ENCODE results near the gene FBF1. TPM values are rescaled to one million over a fixed set of nuclear protein-coding genes. Genes with fewer than 3 reads are reported as not detected.

Gene FBF1
- total RNA-seq, 1 experiment from 2014 or later: 34.4 TPM

DNA sequence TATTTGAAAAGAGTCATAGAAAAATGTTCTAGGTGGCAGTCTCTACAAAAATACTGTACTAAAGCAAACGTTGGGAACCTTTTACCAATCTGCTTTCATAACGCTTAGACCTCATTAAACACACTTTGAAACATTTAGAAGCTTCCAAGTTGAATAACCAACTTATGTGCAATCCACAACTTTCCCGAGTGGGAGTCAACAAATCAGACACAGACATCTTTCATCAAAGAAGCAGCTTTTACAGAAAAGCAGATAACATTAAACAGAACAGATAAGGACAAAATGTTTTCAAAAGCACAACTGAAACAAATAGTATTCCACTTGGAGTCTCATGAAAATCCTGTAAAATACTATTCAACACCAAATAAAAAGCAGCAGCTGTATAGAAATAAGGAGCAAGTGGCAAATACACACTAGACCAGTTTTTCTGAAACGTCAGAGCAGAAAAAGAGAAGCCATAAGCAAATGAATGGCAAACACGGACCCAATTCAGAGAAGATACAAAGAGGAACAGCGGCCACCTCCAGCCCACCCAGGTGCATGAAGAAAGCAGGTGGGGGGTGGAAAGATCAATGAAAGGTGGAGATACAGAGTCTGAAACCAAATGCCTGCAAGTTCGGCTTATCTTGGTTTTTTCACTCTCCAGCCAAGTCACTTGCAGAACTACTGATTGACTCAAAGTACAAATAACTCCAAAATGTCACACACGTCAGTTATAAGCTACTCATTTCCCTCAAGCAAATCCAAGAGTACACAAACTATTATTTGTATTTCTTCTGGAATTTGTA, 18.4 kb upstream of the FBF1 start:
- intact Hi-C loops (cut with micrococcal nuclease; ENCODE audit: unreplicated experiment): no loop called here
- ChIA-PET CTCF (interaction anchor here (0.5 kb wide), 1 partner anchor 174 kb away, joined by 6 read pairs; no protein-coding TSS in a partner anchor), POLR2A (ENCODE audit: low non-redundant PET) (no interaction called here)
- Histone ChIP-seq H3K4me1 (ENCODE audit: insufficient read depth, low read length, poor library complexity, severe bottlenecking) (no peaks in the 10 kb centered on the region), H3K36me3 (ENCODE audit: insufficient read depth, low read length, poor library complexity, severe bottlenecking) (peaks cover 7% of the 10 kb centered on the region), H3K27ac (ENCODE audit: low read depth, low read length, poor library complexity, severe bottlenecking) (no peak overlapping the region), H3K27me3 (replicated peaks; ENCODE audit: insufficient read depth, low read depth, low read length, poor library complexity) (no peaks in the 10 kb centered on the region), H3K9me3 (ENCODE audit: low read depth, low read length, poor library complexity, severe bottlenecking) (no peaks in the 10 kb centered on the region), H3K4me3 (ENCODE audit: low read depth, low read length, poor library complexity, severe bottlenecking) (no peak overlapping the region)
- DNase-seq (ENCODE audit: low spot score): no peak
- TF ChIP-seq EZH2 (IDR thresholded peaks at IDR 0.05; ENCODE audit: borderline replicate concordance, low read depth, low read length, poor library complexity, severe bottlenecking): no peak
- TF ChIP-seq, protein P1, sequence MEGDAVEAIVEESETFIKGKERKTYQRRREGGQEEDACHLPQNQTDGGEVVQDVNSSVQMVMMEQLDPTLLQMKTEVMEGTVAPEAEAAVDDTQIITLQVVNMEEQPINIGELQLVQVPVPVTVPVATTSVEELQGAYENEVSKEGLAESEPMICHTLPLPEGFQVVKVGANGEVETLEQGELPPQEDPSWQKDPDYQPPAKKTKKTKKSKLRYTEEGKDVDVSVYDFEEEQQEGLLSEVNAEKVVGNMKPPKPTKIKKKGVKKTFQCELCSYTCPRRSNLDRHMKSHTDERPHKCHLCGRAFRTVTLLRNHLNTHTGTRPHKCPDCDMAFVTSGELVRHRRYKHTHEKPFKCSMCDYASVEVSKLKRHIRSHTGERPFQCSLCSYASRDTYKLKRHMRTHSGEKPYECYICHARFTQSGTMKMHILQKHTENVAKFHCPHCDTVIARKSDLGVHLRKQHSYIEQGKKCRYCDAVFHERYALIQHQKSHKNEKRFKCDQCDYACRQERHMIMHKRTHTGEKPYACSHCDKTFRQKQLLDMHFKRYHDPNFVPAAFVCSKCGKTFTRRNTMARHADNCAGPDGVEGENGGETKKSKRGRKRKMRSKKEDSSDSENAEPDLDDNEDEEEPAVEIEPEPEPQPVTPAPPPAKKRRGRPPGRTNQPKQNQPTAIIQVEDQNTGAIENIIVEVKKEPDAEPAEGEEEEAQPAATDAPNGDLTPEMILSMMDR (conservative IDR thresholded peaks at IDR 0.05; ENCODE audit: low read depth, low read length): no peak
- BruUV-seq (replicated peaks): no TSS peak

DNA sequence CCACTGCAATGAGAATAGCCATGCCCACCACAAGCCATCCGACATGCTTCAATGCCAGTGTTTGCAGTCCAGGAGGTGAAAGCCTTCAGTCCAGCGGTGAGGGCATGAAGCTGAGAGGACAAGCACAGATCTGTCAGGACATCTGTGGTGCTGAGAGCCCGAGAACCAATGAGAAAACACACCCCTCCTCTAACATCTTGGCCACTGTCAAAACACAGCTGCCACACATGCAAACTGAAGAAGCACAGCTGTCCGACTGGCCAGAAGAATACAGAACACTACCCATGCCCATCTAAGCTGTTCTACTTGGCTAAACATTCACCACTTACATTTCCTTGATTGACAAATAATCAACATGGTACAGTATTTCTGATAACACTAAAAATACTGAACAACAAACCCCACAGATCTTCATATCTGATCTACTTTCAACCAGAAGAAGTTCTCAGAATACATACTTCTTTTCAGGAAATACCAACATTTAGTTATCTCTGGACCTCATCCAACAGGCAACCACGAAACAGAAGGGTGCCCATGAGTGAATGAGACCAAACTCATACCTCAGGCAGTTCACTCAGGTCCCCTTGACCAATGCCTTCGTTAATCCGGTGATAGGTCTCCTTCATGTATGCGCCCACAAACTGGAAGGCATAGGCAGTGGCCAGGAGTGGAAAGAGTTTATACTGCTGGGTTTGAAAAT, 10.2 kb upstream of the FBF1 start:
- H3K9me3 ChIP-seq (ENCODE audit: low read depth, low read length, poor library complexity, severe bottlenecking): no peaks in the 10 kb centered on the region
- ChIA-PET POLR2A (ENCODE audit: low non-redundant PET) (no interaction called here), CTCF (interaction anchor here (1.0 kb wide), 1 partner anchor 10 kb away, joined by 3 read pairs; the partner anchor contains the start of gene FBF1)
- H3K4me3 ChIP-seq (ENCODE audit: low read depth, low read length, poor library complexity, severe bottlenecking): no peak overlapping the region
- TF ChIP-seq EZH2 (IDR thresholded peaks at IDR 0.05; ENCODE audit: borderline replicate concordance, low read depth, low read length, poor library complexity, severe bottlenecking): no peak
- TF ChIP-seq, protein P1 (conservative IDR thresholded peaks at IDR 0.05; ENCODE audit: low read depth, low read length): no peak
- intact Hi-C loops (cut with micrococcal nuclease; ENCODE audit: unreplicated experiment): no loop called here
- H3K27me3 ChIP-seq (replicated peaks; ENCODE audit: insufficient read depth, low read depth, low read length, poor library complexity): no peaks in the 10 kb centered on the region
- no peak overlapping the region for H3K27ac ChIP-seq (ENCODE audit: low read depth, low read length, poor library complexity, severe bottlenecking)
- DNase-seq (ENCODE audit: low spot score): no peak
- BruUV-seq (replicated peaks): no TSS peak
- H3K4me1 ChIP-seq (ENCODE audit: insufficient read depth, low read length, poor library complexity, severe bottlenecking): no peaks in the 10 kb centered on the region
- peaks cover 58% of the 10 kb centered on the region for H3K36me3 ChIP-seq (ENCODE audit: insufficient read depth, low read length, poor library complexity, severe bottlenecking)

DNA sequence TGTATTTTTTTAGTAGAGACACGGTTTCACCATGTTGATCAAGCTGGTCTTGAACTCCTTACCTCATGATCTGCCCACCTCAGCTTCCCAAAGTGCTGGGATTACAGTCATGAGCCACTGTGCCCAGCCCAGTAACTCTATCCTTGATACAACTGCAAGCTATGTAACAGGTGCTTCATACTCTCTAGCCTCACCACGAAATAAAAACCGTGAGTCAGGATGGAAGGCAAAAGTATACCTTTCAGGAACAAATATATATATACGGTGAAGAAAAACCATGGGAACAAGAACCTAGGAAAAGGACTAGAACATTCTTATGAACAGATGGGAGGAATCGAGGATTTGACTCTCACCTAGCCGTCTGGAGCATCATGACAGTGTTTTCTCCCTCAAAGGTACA, 9.6 kb upstream of the FBF1 start:
- Histone ChIP-seq H3K27ac (ENCODE audit: low read depth, low read length, poor library complexity, severe bottlenecking) (no peak overlapping the region), H3K27me3 (replicated peaks; ENCODE audit: insufficient read depth, low read depth, low read length, poor library complexity) (no peaks in the 10 kb centered on the region), H3K4me3 (ENCODE audit: low read depth, low read length, poor library complexity, severe bottlenecking) (no peak overlapping the region), H3K4me1 (ENCODE audit: insufficient read depth, low read length, poor library complexity, severe bottlenecking) (peaks cover 3% of the 10 kb centered on the region), H3K36me3 (ENCODE audit: insufficient read depth, low read length, poor library complexity, severe bottlenecking) (peaks cover 56% of the 10 kb centered on the region), H3K9me3 (ENCODE audit: low read depth, low read length, poor library complexity, severe bottlenecking) (no peaks in the 10 kb centered on the region)
- BruUV-seq (replicated peaks): no TSS peak
- intact Hi-C loops (cut with micrococcal nuclease; ENCODE audit: unreplicated experiment): no loop called here
- ChIA-PET CTCF (interaction anchor here (1.0 kb wide), 1 partner anchor 9 kb away, joined by 3 read pairs; the partner anchor contains the start of gene FBF1), POLR2A (ENCODE audit: low non-redundant PET) (no interaction called here)
- DNase-seq (ENCODE audit: low spot score): no peak
- no peak for TF ChIP-seq EZH2 (IDR thresholded peaks at IDR 0.05; ENCODE audit: borderline replicate concordance, low read depth, low read length, poor library complexity, severe bottlenecking)
- TF ChIP-seq, protein P1 (conservative IDR thresholded peaks at IDR 0.05; ENCODE audit: low read depth, low read length): no peak

All from A673 (cell line).